CD4-positive, alpha-beta T cell treated with Interleukin-12 subunit alpha and Interleukin-12 subunit beta, for 1 hour (primary cell): ENCODE results near the gene CSTF1.
A peak's percentile ranks its signal among the peaks of the same experiment; 100 is the strongest.

ENCODE experiments used
- DNase-seq: peaks from one replicate; pipeline ENCODE4 v3.0.0-alpha.2; 2020

CSTF1 gene

DNA sequence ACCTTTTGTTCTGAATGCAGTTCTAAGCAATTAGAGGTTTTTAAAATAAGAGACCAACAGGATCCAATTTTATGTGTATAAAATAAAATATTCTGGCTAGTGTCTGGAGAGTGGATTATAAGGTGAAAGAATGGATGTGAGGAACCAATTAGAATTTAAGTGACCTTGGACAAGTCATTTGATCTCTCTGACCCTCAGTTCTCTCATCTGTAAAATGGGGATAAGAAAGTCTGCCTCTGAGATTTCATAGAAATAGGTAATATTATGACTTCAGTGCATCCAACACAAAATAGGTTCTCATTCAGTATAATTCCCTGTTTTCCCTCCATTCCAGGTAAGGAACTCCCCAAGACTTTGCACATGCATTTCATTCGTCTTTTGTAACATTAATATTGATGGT, 38.5 kb downstream of the CSTF1 start:
- DNase-seq = no peak

- DNase-seq = no peak
Measured at GRCh38 chr20:56431471-56431870, 39.0 kb downstream of the CSTF1 start.

DNA sequence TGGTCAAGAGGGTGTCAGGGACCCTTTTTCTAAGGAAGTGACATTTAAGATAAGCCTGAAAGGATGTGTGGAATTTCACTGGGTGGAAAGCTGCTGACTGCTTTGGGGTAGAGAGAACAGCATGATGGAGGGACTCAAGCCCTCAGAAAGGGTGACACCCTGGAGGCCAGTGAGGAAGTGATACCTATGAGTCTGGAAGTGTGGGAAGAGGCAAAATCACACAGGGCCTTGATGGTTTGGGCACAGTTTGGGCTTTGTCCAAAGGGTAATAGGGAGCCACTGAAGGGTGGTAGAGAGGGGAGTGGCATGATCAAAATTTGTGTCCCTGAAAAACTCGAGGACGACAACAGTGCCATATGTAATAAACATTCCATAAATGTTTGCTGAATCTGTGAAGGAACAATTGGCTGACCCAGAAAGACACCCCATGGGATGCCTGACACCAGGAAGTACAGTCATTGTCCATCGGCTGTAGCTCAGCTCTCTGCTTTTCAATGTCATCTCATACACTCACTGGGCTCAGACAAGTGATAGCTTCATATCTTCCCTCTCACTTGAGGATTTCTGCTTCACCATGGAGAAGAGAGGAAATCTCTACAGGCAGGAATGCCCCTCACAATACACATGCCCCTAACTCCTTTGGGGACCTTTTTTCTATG, 40.9 kb downstream of the CSTF1 start:
- DNase-seq = no peak

- DNase-seq = peak; percentile 31
Measured at GRCh38 chr20:56433880-56434255, 41.4 kb downstream of the CSTF1 start.

GRCh38 chr20:56437196-56437960, 44.9 kb downstream of the CSTF1 start:
- no peak for DNase-seq

DNA sequence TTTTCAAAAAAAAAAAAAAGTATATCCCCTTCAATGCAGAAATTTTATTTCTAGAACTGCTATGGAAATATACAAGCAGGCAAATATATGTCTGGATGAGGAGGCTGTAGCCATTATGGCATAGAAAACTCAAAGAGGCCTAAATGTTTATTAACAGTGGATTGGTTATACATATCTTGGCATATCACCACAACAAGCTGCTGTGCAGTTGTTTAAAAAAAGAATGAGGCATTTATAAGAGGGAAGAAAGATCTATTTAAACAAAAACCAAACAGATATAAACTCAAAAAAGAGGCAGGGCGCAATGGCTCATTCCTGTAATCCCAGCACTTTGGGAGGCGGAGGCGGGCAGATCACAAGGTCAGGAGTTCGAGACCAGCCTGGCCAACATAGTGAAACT, 45.8 kb downstream of the CSTF1 start:
- no peak for DNase-seq

- no peak for DNase-seq
Measured at GRCh38 chr20:56439771-56440291, 47.4 kb downstream of the CSTF1 start.

GRCh38 chr20:56440346-56441007, 48.0 kb downstream of the CSTF1 start:
- peak; percentile 75 for DNase-seq

GRCh38 chr20:56442389-56443365, 50.2 kb downstream of the CSTF1 start:
- DNase-seq = no peak

GRCh38 chr20:56443654-56444540, 51.5 kb downstream of the CSTF1 start:
- no peak for DNase-seq

- DNase-seq = no peak
Measured at GRCh38 chr20:56445130-56445529, 52.7 kb downstream of the CSTF1 start.

DNA sequence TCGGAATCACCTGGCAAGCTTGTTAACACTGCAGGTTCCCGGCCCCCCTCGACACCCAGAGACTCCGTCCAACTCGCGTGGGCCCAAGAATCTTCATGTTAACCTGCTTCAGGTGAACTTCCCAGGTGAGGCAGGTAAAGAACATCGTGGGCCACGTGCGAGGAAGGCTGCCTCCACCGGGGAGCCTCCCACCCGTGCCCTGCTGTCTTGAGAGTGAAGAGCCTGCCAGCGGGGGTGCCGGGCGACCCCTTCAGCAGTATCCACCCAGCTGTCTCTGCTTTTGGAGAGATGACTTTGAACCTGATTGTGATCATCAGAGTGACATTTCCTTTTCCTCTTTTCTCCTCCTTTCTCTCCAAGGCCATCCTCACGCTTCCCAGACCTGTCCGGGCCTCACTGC, 53.1 kb downstream of the CSTF1 start:
- DNase-seq = no peak

GRCh38 chr20:56447227-56447626, 54.8 kb downstream of the CSTF1 start:
- DNase-seq = no peak

DNA sequence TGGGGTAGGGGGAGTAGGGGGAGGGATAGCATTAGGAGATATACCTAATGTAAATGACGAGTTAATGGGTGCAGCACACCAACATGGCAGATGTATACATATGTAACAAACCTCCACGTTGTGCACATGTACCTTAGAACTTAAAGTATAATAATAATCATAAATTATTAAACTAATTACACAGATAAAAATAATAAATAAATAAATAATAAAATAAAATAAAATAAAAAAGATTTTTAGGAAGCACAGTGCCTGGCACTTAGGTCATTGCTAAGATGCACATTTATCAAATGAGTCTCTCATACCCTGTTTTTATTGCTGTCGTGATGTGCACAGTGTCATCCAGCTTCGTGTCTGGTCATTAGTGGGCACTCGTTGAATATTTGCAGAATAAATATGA, 57.0 kb downstream of the CSTF1 start:
- DNase-seq = no peak

DNA sequence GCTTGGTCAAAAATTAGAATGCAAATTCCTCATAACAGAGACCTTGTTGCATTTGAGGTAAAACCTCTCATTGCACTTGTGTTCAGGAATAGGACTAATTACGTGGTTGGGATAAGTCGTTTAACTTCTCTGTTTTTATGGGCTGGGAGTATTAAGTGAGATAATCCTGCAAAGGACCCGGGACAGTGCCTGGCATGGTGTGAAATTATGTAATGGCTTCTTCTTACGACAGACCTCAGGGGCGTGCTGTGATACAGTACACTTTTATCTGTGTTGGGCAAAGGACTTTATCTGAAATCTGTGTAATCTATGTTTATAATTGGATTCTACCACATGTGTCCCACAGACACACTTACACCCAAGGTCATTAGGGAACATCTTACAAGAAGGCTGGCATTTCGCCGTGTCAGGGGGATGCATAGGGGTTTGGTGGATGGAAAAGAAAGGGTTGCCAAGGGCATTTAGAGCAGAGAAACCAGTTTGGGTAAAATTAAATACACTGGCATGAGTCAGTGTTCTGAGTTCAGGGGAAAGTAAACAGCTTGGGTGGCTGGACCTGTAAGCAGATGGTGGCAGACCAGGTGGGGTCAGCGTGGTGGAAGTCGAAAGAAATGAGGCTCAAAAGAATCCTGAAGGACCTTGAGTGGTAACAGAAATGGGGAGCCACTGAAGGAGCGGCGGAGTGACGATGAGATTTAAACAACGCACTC, 58.8 kb downstream of the CSTF1 start:
- DNase-seq = no peak

- no peak for DNase-seq
Measured at GRCh38 chr20:56453352-56453751, 60.9 kb downstream of the CSTF1 start.

DNA sequence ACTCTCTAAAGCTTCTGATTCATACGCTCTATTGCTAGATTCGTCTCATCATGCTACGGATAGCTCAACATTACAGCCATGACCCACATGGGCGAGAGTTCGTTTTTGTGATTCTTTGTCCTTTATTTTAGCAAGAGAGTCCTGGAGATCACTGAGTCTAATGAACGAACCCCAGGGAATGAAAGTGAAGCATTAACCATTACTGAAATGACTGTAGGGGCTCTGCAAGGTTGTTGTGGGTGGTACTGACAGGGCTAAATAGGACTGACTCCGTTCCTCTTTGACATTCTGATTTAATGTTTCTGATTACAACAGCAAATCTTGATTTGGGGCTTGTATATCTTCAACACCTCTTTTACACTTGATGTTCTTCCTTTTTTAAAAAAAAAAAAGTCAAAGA, 62.3 kb downstream of the CSTF1 start:
- no peak for DNase-seq
